ENCODE results near the gene CRB1. TPM values are rescaled to one million over a fixed set of nuclear protein-coding genes. Genes with fewer than 3 reads are reported as not detected.

The CRB1 gene
- total and polyA plus RNA-seq, 12 donors: 0.04 to 1.5 (median 0.42) TPM; not detected in 2

DNA sequence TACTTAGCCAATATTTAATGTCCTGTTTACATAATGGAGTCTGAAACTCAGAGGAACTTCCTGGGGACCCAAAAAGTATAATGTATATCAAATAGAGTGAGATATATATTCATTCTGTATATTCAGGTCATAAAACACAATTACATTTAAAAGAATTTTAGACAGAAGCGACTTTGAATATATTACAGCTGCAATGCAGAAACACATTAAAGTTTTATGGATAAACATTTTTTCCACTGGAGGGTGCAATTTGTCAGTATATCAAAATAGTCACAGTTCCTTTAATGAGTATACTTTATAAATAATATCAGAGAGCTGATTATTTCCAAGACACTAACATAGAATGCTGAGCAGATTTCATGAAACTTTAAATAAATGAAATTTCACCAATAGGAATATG is 43.9 kb upstream of the CRB1 start:
- H3K9me3 ChIP-seq: no peaks in the 10 kb centered on the region
- H3K27ac ChIP-seq: no peak overlapping the region
- ATAC-seq (no peak), DNase-seq (no peak)
- no peaks in the 10 kb centered on the region for H3K36me3 ChIP-seq
- WGBS, 2 donors: 69 to 85% methylated on average over 1 of the region's 1 CpG
- TF ChIP-seq, protein P1, sequence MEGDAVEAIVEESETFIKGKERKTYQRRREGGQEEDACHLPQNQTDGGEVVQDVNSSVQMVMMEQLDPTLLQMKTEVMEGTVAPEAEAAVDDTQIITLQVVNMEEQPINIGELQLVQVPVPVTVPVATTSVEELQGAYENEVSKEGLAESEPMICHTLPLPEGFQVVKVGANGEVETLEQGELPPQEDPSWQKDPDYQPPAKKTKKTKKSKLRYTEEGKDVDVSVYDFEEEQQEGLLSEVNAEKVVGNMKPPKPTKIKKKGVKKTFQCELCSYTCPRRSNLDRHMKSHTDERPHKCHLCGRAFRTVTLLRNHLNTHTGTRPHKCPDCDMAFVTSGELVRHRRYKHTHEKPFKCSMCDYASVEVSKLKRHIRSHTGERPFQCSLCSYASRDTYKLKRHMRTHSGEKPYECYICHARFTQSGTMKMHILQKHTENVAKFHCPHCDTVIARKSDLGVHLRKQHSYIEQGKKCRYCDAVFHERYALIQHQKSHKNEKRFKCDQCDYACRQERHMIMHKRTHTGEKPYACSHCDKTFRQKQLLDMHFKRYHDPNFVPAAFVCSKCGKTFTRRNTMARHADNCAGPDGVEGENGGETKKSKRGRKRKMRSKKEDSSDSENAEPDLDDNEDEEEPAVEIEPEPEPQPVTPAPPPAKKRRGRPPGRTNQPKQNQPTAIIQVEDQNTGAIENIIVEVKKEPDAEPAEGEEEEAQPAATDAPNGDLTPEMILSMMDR (IDR thresholded peaks at IDR 0.05): peak in 6 of 9 donors; percentile 27 to 48 (median 36)
- no peak overlapping the region for H3K4me3 ChIP-seq
- no peaks in the 10 kb centered on the region for H3K27me3 ChIP-seq
- no peaks in the 10 kb centered on the region for H3K4me1 ChIP-seq
- intact Hi-C loops (cut with DNase I): loop anchor here in 3 of 10 donors (5.0 to 10.0 kb wide), 2 partner anchors 42 to 131 kb away; no protein-coding TSS in a partner anchor

DNA sequence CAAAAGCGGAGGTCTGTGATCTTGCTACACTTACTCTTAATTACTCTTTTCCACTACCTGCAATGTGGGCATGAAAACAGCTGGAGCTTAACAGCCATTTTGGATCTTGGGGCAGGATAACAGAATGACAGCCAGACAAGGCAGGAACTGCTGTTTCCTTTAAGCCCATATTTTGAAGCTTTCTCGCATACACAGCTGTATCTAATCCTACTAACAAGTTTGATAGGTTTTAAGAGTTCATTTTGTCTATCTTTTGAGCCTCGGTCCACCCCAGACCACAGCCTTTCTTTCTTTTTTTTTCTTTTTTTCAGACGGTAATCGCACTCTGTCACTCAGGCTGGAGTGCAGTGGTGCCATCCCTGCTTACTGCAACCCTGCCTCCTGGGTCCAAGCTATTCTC is 42.4 kb upstream of the CRB1 start:
- H3K27me3 ChIP-seq: no peaks in the 10 kb centered on the region
- intact Hi-C loops (cut with DNase I): loop anchor here in 3 of 10 donors (10.0 kb wide), 1 partner anchor 129 kb away; no protein-coding TSS in a partner anchor
- TF ChIP-seq, protein P1 (IDR thresholded peaks at IDR 0.05): no peak
- H3K9me3 ChIP-seq: no peaks in the 10 kb centered on the region
- DNase-seq (no peak), ATAC-seq (no peak)
- H3K4me3 ChIP-seq: no peak overlapping the region
- H3K4me1 ChIP-seq: no peaks in the 10 kb centered on the region
- H3K36me3 ChIP-seq: no peaks in the 10 kb centered on the region
- H3K27ac ChIP-seq: no peak overlapping the region
- 72 to 74% methylated on average over 5 of the region's 5 CpGs for WGBS, 2 donors

- Histone ChIP-seq H3K36me3 (no peaks in the 10 kb centered on the region), H3K27ac (no peak overlapping the region), H3K9me3 (no peaks in the 10 kb centered on the region), H3K4me1 (peaks cover 0 to 3% (median 0%) of the 10 kb centered on the region in 9 donors), H3K4me3 (no peak overlapping the region), H3K27me3 (no peaks in the 10 kb centered on the region)
- TF ChIP-seq, protein P1 (IDR thresholded peaks at IDR 0.05): no peak
- ATAC-seq (peak in 3 of 8 donors; percentile 27 to 62 (median 47)), DNase-seq (no peak)
- intact Hi-C loops (cut with DNase I): loop anchor here in 1 of 10 donors (10.0 kb wide), 1 partner anchor 100 kb away; no protein-coding TSS in a partner anchor
- WGBS, 2 donors: 19 to 39% methylated on average over 1 of the region's 1 CpG
Observed at GRCh38 chr1:197234581-197234980, 33.5 kb upstream of the CRB1 start.

DNA sequence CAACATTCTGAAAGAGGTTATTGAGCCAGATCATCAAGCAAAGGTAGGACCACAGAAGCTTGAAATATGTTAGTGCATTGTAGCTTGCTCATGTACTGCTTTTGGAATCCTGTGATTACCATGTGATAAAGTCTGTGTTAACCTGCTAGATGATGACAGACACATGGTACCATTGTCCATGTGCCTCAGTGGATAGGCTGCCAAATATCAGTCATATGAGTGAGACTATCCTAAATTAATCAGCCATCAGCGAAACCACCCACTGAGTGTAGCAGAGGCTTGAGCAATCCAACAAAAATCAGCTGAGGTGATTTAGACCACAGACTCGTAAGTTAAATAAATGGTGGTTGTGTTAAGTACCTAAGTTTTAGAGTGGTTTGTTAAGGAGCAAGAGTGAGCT is 32.7 kb upstream of the CRB1 start:
- intact Hi-C loops (cut with DNase I): loop anchor here in 1 of 10 donors (10.0 kb wide), 1 partner anchor 99 kb away; no protein-coding TSS in a partner anchor
- DNase-seq: no peak
- ATAC-seq: no peak
- 84 to 89% methylated on average over 2 of the region's 2 CpGs for WGBS, 2 donors
- no peaks in the 10 kb centered on the region for H3K36me3 ChIP-seq
- peaks cover 0 to 3% (median 0%) of the 10 kb centered on the region in 9 donors for H3K4me1 ChIP-seq
- H3K9me3 ChIP-seq: no peaks in the 10 kb centered on the region
- H3K27ac ChIP-seq: no peak overlapping the region
- H3K27me3 ChIP-seq: no peaks in the 10 kb centered on the region
- H3K4me3 ChIP-seq: no peak overlapping the region
- TF ChIP-seq, protein P1 (IDR thresholded peaks at IDR 0.05): no peak

Data from heart right ventricle (tissue), 16 donors.